ENCODE results near the gene ATXN3L. TPM values are rescaled to one million over a fixed set of nuclear protein-coding genes. Genes with fewer than 3 reads are reported as not detected.

The ATXN3L gene
- total RNA-seq, 2 experiments from 2014 or later: not detected

DNA sequence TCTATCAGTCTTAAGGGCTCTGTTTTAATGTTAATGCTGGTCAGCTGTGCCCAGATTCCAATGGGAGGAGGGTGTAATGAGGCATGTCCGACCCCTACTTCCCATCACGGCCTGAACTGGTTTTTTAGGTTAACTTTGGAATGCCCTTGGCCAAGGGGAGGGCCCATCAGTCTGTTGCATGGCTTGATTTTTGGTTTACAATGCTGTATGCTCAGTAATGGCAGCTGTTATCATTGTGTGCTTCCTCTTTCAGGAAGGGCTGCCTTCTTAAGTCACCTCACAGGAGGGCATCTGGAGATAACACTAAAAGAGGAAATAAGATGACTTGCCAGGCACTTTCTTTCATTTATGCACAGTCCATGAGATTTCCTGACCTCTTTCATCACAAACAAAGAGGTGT, 36.3 kb downstream of the ATXN3L start:
- CTCF ChIA-PET (ENCODE audit: unreplicated experiment): no interaction called here
- intact Hi-C loops (cut with micrococcal nuclease; ENCODE audit: unreplicated experiment): no loop called here
- Histone ChIP-seq H3K9me3 (ENCODE audit: low read length) (no peaks in the 10 kb centered on the region), H4K20me1 (ENCODE audit: insufficient read depth, low read length) (no peaks in the 10 kb centered on the region), H3K9me2 (ENCODE audit: insufficient read depth, low read length) (no peaks in the 10 kb centered on the region), H3K4me1 (ENCODE audit: insufficient read depth, low read length, poor library complexity, severe bottlenecking) (no peaks in the 10 kb centered on the region), H3K4me2 (ENCODE audit: low read length) (no peak overlapping the region), H3K79me2 (ENCODE audit: insufficient read depth, low read depth, low read length) (no peaks in the 10 kb centered on the region), H2AFZ (ENCODE audit: low read length) (no peak overlapping the region), H3K36me3 (ENCODE audit: insufficient read depth, low read length) (no peaks in the 10 kb centered on the region), H3K4me3 (ENCODE audit: low read depth, low read length, poor library complexity, severe bottlenecking) (no peak overlapping the region), H3K27ac (ENCODE audit: low read depth, low read length, poor library complexity, severe bottlenecking) (no peak overlapping the region)
- DNase-seq (ENCODE audit: low spot score): peak; percentile 44
- POLR2A ChIA-PET: interaction anchor here (0.6 to 1.2 kb wide), 4 partner anchors 17 to 1608 kb away, joined by 3 to 4 read pairs (median 3); no protein-coding TSS in a partner anchor
- no TSS peak for BruUV-seq (replicated peaks)
- no peak for TF ChIP-seq EZH2phosphoT487 (IDR thresholded peaks at IDR 0.05; ENCODE audit: borderline replicate concordance, low read depth, low read length)
- TF ChIP-seq, protein P1, sequence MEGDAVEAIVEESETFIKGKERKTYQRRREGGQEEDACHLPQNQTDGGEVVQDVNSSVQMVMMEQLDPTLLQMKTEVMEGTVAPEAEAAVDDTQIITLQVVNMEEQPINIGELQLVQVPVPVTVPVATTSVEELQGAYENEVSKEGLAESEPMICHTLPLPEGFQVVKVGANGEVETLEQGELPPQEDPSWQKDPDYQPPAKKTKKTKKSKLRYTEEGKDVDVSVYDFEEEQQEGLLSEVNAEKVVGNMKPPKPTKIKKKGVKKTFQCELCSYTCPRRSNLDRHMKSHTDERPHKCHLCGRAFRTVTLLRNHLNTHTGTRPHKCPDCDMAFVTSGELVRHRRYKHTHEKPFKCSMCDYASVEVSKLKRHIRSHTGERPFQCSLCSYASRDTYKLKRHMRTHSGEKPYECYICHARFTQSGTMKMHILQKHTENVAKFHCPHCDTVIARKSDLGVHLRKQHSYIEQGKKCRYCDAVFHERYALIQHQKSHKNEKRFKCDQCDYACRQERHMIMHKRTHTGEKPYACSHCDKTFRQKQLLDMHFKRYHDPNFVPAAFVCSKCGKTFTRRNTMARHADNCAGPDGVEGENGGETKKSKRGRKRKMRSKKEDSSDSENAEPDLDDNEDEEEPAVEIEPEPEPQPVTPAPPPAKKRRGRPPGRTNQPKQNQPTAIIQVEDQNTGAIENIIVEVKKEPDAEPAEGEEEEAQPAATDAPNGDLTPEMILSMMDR (conservative IDR thresholded peaks at IDR 0.05; ENCODE audit: low read length): no peak

DNA sequence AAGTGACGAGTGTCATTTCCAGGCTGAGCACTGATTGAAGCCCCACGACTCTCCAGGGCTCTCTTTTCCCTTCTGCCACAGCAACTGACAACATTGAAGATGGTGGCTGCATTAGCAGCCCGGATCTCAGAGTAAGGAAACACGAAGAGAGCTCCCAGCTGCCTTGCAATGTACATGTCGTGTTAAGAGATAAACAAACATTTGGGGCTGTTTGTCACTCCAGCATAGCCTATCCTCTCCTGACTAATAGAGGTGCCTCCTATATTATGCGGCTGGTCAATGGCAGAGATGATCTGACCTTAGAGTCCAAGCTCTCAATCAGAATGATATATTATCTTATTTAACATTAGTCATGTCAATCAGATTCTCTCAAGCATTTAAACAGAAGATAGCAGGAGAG, 38.6 kb downstream of the ATXN3L start:
- no peaks in the 10 kb centered on the region for H3K9me2 ChIP-seq (ENCODE audit: insufficient read depth, low read length)
- no TSS peak for BruUV-seq (replicated peaks)
- POLR2A ChIA-PET: no interaction called here

DNA sequence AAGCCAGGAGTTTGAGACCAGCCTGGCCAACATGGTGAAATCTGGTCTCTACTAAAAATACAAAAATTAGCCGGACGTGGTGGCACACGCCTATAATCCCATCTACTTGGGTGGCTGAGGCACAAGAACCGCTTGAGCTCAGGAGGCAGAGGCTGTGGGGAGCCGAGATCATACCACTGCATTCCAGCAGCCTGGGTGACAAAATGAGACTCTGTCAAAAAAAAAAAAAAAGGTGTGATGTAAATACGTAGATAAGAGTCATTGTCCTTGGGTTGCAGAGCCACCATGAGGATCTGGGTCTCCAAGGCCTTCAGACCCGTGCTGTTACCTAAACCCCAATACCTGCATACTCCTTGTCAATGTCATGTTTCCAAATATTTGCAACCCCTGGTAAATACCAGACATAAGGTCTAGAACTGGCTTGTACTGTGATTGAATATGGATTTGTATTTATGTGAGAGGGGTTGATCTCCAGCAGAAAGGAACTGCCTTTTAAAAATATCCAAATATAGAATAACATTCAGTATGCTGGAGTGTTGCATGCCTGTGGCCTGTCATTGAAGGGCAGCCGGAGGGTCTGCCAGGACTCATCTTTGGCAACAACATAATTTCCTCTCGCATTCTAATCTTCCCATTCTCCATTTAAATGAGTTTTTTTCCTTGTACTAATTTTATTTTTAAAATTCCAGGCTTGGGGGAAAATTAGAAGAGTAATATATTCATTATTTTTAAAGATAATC, 40.4 kb downstream of the ATXN3L start:
- Histone ChIP-seq H3K9me3 (ENCODE audit: low read length) (no peaks in the 10 kb centered on the region), H3K36me3 (ENCODE audit: insufficient read depth, low read length) (no peaks in the 10 kb centered on the region), H3K79me2 (ENCODE audit: insufficient read depth, low read depth, low read length) (no peaks in the 10 kb centered on the region), H3K27ac (ENCODE audit: low read depth, low read length, poor library complexity, severe bottlenecking) (no peak overlapping the region), H3K4me1 (ENCODE audit: insufficient read depth, low read length, poor library complexity, severe bottlenecking) (no peaks in the 10 kb centered on the region), H3K9me2 (ENCODE audit: insufficient read depth, low read length) (no peaks in the 10 kb centered on the region), H4K20me1 (ENCODE audit: insufficient read depth, low read length) (no peaks in the 10 kb centered on the region), H3K4me3 (ENCODE audit: low read depth, low read length, poor library complexity, severe bottlenecking) (no peak overlapping the region), H2AFZ (ENCODE audit: low read length) (no peak overlapping the region), H3K4me2 (ENCODE audit: low read length) (no peak overlapping the region)
- CTCF ChIA-PET (ENCODE audit: unreplicated experiment): no interaction called here
- no peak for DNase-seq (ENCODE audit: low spot score)
- intact Hi-C loops (cut with micrococcal nuclease; ENCODE audit: unreplicated experiment): no loop called here
- TF ChIP-seq EZH2phosphoT487 (IDR thresholded peaks at IDR 0.05; ENCODE audit: borderline replicate concordance, low read depth, low read length): no peak
- TF ChIP-seq, protein P1 (conservative IDR thresholded peaks at IDR 0.05; ENCODE audit: low read length): no peak
- no TSS peak for BruUV-seq (replicated peaks)
- POLR2A ChIA-PET: no interaction called here

More for the DNA sequence above, 38.6 kb downstream of the ATXN3L start:
- no peak overlapping the region for H3K4me2 ChIP-seq (ENCODE audit: low read length)
- no peak overlapping the region for H2AFZ ChIP-seq (ENCODE audit: low read length)
- intact Hi-C loops (cut with micrococcal nuclease; ENCODE audit: unreplicated experiment): no loop called here
- CTCF ChIA-PET (ENCODE audit: unreplicated experiment): no interaction called here
- no peak for TF ChIP-seq EZH2phosphoT487 (IDR thresholded peaks at IDR 0.05; ENCODE audit: borderline replicate concordance, low read depth, low read length)
- TF ChIP-seq, protein P1 (conservative IDR thresholded peaks at IDR 0.05; ENCODE audit: low read length): no peak
- no peaks in the 10 kb centered on the region for H3K4me1 ChIP-seq (ENCODE audit: insufficient read depth, low read length, poor library complexity, severe bottlenecking)
- H3K27ac ChIP-seq (ENCODE audit: low read depth, low read length, poor library complexity, severe bottlenecking): no peak overlapping the region
- H4K20me1 ChIP-seq (ENCODE audit: insufficient read depth, low read length): no peaks in the 10 kb centered on the region
- H3K36me3 ChIP-seq (ENCODE audit: insufficient read depth, low read length): no peaks in the 10 kb centered on the region
- H3K79me2 ChIP-seq (ENCODE audit: insufficient read depth, low read depth, low read length): no peaks in the 10 kb centered on the region
- no peak for DNase-seq (ENCODE audit: low spot score)
- H3K4me3 ChIP-seq (ENCODE audit: low read depth, low read length, poor library complexity, severe bottlenecking): no peak overlapping the region
- no peaks in the 10 kb centered on the region for H3K9me3 ChIP-seq (ENCODE audit: low read length)
